Measurements from ENCODE around the gene PDSS2.

PDSS2 gene

GRCh38 chr6:107272246-107272645, 187.1 kb downstream of the PDSS2 start:
- no peak for DNase-seq (ENCODE audit: low read depth in 2 of 2)

DNA sequence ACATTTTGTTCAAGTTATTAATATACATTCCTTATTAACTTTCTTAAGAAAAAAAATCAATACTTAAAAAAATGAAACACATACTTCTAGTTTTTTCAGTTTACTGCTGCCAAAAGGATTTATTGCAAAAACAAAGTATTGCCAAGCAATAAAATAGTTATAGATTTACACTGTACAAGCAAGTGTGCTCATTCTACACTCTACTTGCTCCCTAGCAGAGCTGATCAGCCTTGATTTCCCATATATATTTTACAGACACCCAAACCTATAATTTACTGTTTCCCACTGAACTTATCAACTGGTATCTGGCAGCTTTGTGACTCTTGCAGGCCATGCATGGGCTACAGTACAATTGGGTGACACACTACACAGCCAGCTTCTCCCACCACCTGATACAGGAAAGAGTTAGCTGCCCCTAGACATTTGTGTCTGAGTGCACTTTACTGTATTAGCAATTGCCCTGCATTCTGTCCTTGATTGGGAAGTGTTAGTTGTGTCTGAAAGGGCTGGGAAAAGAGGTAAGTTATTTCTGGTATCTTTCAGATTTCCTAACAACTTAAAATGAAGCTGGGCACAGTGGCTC, 188.1 kb downstream of the PDSS2 start:
- DNase-seq (ENCODE audit: low read depth in 2 of 2), result no peak

GRCh38 chr6:107267634-107268033, 191.7 kb downstream of the PDSS2 start:
- no peak for DNase-seq (ENCODE audit: low read depth in 2 of 2)

- no peak for DNase-seq (ENCODE audit: low read depth in 2 of 2)
Observed at GRCh38 chr6:107267006-107267405, 192.4 kb downstream of the PDSS2 start.

DNA sequence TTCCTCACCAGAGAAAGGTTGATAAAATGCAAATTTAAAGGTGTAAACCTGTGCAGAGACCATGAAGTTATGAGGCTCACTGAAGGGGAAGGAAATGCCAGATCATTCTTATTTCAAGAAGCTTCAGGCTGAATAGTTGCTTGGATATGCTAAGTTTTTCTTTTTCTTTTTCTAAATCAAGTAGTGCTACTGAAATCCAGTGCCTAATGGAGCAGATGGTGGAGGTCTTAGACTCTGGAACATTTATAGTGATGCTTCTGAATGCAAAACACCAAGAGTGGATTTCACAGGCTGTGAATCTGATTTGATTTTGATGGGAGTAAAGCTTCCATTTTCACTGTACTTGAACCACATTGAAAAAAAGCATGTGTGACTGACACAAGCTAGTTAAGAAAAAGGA, 192.8 kb downstream of the PDSS2 start:
- DNase-seq (ENCODE audit: low read depth in 2 of 2), result no peak

GRCh38 chr6:107264357-107264840, 195.0 kb downstream of the PDSS2 start:
- peak in 1 of 2 experiments; percentile 8 for DNase-seq (ENCODE audit: low read depth in 2 of 2)

- no peak for DNase-seq (ENCODE audit: low read depth in 2 of 2)
Observed at GRCh38 chr6:107259951-107260350, 199.4 kb downstream of the PDSS2 start.

- DNase-seq (ENCODE audit: low read depth in 2 of 2), result no peak
Observed at GRCh38 chr6:107248147-107248546, 211.2 kb downstream of the PDSS2 start.

- DNase-seq (ENCODE audit: low read depth in 2 of 2), result no peak
Observed at GRCh38 chr6:107246972-107247615, 212.3 kb downstream of the PDSS2 start.

DNA sequence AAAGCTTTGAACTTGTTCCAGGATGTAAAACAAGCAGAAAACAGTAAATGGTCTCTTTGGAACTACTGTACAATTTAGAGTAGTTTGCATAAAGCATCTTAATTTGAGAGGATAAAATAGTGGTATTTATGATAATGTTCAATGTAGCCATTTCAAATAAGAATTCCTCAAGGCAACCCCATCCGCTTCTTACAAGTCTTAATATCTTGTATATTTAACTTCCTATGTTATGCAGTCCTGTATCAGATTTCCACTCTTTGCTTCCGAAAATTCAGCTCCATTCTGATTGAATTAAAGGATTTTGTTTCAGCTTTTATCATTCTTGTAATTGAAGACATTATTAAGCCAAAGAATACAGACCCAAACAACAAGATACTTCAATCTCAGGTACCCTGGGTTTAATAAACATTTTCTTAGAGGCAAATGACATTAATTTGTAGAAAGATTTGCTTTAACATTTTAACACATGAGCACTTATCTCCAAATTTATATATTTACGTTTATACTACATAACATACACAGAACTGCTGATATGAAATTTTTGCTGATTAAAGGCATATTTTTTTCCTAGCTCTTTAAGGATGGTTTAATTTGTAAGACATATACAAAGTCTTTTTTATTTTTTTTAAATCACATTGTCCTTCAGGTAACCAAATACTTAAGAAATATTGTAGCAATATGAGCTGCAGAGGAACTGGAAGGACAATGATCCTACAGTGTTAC, 213.0 kb downstream of the PDSS2 start:
- no peak for DNase-seq (ENCODE audit: low read depth in 2 of 2)

DNA sequence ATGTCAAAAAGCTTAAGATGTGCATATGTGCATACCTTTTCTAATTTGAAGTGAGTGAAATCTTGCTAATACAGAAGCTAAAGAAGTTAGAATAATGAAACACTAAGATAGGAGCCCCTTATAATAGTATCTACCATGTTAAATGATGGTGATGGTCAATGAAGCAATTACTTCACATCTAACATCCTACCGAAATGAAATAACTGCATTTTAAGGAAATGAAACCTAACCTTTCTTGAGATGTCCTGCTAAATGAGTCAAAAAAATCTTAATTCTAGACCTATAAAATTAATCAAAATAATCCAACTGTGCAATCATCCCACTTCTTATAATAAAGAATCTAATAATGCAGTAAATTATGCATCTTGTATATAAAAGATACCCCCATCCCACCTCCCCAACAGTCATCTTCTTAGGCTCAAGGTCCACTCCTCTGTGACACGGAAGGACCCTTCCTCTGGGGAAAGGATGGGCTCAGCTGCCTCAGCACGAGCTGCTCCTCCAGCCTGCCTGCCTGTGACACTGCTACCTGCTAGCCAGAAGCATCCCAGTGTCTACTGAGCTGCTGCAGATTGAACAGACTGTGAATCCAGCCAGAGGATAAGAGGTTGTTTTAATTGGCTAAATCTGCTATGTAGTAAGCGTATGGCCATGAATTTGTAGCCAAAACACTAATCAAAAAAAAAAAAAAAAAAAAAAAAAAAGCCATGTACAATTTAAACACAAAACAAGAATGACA, 214.5 kb downstream of the PDSS2 start:
- DNase-seq (ENCODE audit: low read depth in 2 of 2), result no peak

DNA sequence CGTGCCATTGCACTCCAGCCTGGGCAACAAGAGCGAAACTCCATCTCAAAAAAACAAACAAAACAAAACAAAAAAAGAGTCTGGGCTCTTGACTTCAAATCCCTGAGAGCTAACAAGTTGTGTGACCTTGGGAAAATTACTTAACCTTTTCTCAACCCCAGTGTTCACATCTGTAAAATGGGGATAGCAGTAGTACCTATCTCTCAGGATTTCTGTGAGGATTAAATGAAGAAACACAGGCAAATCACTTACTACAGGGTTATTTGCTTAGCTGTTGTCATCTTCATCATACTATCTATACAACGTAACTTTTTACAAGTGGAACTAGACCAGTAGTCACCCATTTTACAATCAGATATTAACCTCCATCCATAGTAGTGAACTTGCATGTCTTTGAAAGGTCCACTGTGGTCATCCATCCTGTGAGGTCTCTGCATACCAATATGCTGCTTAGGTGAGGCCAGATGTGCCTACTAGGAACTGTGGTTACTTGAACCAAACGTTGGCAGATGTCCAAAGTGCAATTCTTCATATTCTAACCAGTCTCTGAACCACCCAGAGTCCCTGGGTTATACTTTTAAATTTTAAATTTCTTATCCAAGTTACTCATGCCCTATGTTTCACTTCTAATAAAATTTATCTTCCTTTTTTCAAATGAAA, 215.2 kb downstream of the PDSS2 start:
- no peak for DNase-seq (ENCODE audit: low read depth in 2 of 2)

DNA sequence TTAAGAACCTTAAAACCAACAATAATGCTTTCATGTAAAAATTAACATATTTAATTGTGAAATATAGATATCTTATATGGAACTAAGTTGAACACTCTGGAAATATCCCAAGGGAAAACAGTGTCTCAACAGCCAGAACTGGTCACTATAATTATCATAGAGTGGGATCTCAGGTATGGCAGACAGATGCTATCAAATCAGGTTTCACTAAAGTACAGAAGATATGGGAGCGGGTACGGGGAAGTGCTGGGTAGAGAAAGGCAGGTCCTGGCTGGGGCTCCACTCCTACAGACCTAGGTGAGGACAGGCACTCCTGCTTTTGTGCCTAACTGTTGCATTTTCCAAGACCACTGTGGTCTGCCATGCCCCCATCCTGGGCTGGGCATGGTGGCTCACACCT, 215.9 kb downstream of the PDSS2 start:
- DNase-seq (ENCODE audit: low read depth in 2 of 2), result no peak

DNA sequence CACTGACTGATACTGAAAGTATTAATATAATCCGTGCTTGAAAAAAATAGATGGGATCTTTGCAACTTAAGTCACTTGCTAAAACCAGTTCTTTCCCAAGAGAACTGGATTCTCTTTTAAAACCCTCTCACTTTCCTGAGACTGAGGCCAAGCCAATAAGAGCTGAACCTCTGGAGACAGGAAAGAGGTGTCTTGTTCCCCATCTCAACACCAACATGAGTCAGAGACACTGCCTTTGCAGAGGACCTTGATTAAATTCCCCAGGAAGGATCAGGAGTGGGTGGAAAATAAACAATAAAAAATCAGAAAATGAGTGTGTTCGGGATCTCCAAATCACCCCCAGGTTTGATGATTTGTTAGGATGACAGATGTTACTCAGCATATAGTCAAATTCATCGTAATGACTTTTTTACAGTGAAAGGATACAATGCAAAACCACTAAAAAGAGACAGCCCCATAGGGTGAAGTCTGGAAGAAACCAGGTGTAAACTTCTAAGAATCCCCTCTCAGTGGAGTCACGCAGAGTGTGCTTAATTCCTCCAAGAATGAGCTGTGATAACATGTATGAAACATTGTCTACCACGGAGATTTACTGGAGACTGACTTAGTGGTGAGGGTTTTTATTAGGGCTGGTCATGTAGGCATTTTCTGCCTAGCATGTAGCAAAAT, 221.2 kb downstream of the PDSS2 start:
- no peak for DNase-seq (ENCODE audit: low read depth in 2 of 2)

DNA sequence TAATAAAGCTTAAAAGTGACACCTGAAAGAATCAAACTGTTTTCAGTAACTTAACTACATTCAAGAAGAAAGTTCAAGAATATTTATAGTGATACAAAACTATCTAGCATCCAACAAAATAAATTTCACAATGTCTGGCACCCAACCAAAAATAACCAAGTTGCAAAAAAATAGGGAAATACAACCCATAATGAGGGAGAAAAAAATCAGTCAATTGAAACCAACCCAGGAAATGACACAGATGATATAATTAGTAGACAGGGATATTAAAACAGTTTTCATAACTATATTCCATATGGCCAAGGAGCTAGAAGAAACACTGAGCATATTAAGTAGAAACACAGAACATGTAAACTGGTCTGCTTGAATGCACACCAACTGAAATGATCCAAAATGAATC, 223.9 kb downstream of the PDSS2 start:
- DNase-seq (ENCODE audit: low read depth in 2 of 2), result no peak

DNA sequence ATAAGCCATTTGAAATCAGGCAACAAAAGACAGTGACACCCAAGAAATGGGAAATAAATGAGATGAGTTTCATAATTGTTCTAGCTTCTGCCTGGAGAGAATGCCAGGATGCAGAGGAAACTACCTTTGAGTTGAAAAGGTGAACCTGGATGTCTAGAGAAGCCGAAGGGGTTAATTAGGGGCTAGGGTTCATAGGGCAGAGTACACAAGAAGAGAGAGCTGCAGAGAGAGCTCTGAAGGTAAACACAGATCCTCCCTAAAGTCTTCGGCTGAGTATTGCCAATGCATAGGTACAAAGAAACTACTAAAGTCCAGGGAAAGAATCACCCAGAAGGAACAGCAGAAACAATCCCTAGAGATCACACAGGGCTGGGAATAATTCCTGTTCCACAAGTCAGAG, 224.4 kb downstream of the PDSS2 start:
- DNase-seq (ENCODE audit: low read depth in 2 of 2), result no peak

DNA sequence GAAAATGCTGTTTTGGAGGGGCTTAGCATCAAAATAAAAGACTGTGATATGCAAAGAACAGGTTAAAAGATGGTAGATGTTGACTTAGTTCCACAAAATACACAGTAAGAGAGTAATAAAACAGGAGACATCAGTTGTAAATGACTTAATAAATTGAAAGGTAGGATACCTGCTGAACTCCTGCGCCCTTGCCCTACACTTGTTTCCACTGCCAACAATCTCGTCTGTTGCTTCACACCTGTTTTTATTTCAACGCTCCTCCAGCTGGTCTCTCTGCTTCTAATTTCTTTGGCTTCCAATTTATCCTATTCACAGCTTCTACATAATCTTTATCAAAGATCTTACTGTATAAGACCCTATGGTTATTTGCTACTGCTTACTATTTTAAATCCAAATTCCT, 228.1 kb downstream of the PDSS2 start:
- no peak for DNase-seq (ENCODE audit: low read depth in 2 of 2)

GRCh38 chr6:107230448-107230847, 228.9 kb downstream of the PDSS2 start:
- DNase-seq (ENCODE audit: low read depth in 2 of 2), result no peak

- DNase-seq (ENCODE audit: low read depth in 2 of 2), result no peak
Observed at GRCh38 chr6:107230024-107230423, 229.3 kb downstream of the PDSS2 start.

DNA sequence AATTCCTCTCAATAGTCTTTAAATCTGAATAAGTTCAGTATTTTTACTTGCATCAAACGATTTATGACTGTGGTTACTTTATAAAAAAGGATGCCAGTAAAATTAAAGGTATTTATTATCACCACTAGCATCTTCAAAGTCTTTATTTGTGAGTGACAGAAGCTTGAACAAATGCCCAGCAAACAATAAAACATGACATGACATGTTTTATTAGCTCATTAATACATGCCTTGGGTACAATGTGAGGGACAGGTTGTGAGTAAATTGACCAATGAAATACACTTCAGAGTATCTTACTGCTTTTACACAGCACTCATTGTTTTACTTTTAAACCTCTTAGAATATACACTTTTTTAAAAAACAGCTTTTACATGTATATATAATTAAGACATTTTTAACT, 230.6 kb downstream of the PDSS2 start:
- DNase-seq (ENCODE audit: low read depth in 2 of 2), result no peak

DNA sequence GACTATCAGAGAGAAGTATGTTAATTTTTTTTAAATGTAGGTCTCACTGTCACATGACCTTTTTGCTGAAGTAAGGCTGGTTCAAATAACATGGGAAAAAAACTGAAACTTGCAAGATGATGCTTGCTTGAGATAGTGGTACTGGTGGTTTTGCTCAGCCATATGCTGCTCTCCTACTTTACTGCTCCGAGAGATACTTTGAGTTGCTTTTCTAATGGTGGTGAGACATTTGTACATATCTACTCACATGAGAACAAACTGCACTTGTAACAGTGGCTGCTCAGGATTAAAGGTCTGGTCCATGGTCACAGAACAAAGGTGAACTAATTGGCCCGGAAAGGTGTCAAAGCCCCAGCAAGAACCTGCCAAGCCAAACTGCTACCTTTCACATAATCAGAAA, 237.8 kb downstream of the PDSS2 start:
- no peak for DNase-seq (ENCODE audit: low read depth in 2 of 2)

All from fibroblast of skin of left biceps (primary cell).